ENCODE data around the gene IL18R1.

DNA sequence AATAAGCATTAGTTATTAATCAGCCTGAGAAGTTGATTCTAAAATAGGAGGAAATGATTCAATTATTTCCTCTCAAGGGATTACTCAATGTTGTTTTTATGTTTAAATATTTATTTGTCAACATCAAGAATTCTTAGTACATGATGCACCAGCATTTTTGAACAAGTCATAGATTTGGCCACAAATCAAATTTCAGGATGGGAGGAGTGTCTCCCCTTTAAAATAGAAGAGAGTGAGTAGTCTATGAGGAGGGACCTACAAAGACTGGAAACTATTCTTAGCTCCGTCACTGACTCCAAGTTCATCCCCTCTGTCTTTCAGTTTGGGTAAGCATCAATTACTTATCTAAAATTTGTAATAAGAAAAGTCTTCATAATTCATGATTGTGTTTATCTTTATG, 18.6 kb upstream of the IL18R1 start:
- no peak for TF ChIP-seq CTCF (IDR thresholded peaks at IDR 0.05; ENCODE audit: low read length)
- TF ChIP-seq EZH2phosphoT487 (IDR thresholded peaks at IDR 0.05; ENCODE audit: low read length) = no peak

Data from MM.1S (cell line).